Measurements from ENCODE around the gene CCDC191. TPM values are rescaled to one million over a fixed set of nuclear protein-coding genes. Genes with fewer than 3 reads are reported as not detected.

The CCDC191 gene
- polyA plus RNA-seq, 2 of the 4 experiments (the other 2 are of a cell fraction), result 2.5 to 5.0 TPM

DNA sequence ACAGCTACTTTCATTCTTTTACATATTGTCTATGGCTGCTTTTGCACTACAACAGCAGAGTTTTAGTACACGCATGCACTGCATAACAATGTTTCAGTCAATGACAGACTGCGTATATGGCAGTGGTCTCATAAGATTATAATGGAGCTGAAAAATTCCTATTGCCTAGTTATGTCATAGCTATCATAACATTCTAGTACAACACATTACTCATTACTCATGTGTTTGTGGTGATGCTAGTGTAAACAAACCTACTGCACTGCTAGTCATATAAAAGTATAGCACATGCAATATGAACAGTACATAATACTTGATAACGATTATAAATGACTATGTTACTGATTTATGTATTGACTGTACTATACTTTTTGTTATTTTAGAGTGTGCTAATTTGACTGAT lies 48.1 kb upstream of the CCDC191 start:
- DNase-seq (ENCODE audit: low read depth in 1 of 2, low spot score in 1 of 2) (no peak), ATAC-seq (no peak), FAIRE-seq (no peak)
- Histone ChIP-seq H3K4me2 (no peak overlapping the region), H3K4me1 (no peaks in the 10 kb centered on the region), H3K9me3 (no peaks in the 10 kb centered on the region), H3K4me3 (no peak overlapping the region), H3K27ac (no peak overlapping the region)
- 65% methylated on average over 3 of the region's 3 CpGs for WGBS (ENCODE audit: missing lambda C conversion rate)
- TF ChIP-seq CBX2 (IDR thresholded peaks at IDR 0.05; ENCODE audit: borderline replicate concordance, low read depth), result no peak
- TF ChIP-seq EHMT2 (IDR thresholded peaks at IDR 0.05; ENCODE audit: low read depth), result no peak
- no peak for TF ChIP-seq NR3C1 (IDR thresholded peaks at IDR 0.05)
- TF ChIP-seq CHD4 (IDR thresholded peaks at IDR 0.05; ENCODE audit: borderline replicate concordance), result no peak
- TF ChIP-seq PHF8 (IDR thresholded peaks at IDR 0.05; ENCODE audit: borderline replicate concordance, low read depth), result no peak
- TF ChIP-seq ZFP36 (IDR thresholded peaks at IDR 0.05; ENCODE audit: borderline replicate concordance, partially characterized antibody), result no peak
- TF ChIP-seq, protein P1, sequence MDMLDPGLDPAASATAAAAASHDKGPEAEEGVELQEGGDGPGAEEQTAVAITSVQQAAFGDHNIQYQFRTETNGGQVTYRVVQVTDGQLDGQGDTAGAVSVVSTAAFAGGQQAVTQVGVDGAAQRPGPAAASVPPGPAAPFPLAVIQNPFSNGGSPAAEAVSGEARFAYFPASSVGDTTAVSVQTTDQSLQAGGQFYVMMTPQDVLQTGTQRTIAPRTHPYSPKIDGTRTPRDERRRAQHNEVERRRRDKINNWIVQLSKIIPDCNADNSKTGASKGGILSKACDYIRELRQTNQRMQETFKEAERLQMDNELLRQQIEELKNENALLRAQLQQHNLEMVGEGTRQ (IDR thresholded peaks at IDR 0.05), result no peak
- TF ChIP-seq, protein P2, sequence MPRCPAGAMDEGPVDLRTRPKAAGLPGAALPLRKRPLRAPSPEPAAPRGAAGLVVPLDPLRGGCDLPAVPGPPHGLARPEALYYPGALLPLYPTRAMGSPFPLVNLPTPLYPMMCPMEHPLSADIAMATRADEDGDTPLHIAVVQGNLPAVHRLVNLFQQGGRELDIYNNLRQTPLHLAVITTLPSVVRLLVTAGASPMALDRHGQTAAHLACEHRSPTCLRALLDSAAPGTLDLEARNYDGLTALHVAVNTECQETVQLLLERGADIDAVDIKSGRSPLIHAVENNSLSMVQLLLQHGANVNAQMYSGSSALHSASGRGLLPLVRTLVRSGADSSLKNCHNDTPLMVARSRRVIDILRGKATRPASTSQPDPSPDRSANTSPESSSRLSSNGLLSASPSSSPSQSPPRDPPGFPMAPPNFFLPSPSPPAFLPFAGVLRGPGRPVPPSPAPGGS (IDR thresholded peaks at IDR 0.05), result no peak
- no peak for TF ChIP-seq NPAS2 (CRISPR knock-in tag; IDR thresholded peaks at IDR 0.05; ENCODE audit: borderline replicate concordance)
- no peak for TF ChIP-seq RARB (CRISPR knock-in tag; IDR thresholded peaks at IDR 0.05)
- no peak for TF ChIP-seq CBX8 (IDR thresholded peaks at IDR 0.05)
- TF ChIP-seq POLR2AphosphoS2 (conservative IDR thresholded peaks at IDR 0.05; ENCODE audit: low read length), result no peak
- TF ChIP-seq MAFK (IDR thresholded peaks at IDR 0.05; ENCODE audit: partially characterized antibody), result no peak
- TF ChIP-seq MAZ (IDR thresholded peaks at IDR 0.05; ENCODE audit: borderline replicate concordance, low read depth, low read length), result no peak
- ChIA-PET CTCF (interaction anchor here (0.6 to 1.4 kb wide), 3 partner anchors 9 to 53 kb away, joined by 3 to 4 read pairs (median 3); no protein-coding TSS in a partner anchor), POLR2A (no interaction called here)

DNA sequence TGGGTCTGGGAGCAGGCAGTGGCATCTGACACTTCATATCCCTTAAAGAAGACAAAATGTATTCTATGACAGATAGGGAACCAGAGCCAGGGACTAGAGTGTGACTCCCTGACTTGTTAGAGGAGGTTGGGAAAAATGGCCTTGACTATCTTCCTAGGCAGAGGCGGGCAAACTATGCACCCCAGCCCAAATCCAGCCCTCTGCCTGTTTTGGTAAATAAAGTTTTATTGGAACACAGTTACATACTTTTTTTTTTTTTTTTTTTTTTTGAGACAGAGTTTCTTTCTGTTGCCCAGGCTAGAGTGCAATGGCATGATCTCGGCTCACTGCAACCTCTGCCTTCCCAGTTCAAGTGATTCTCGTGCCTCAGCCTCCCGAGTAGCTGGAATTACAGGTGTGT lies 47.5 kb upstream of the CCDC191 start:
- Histone ChIP-seq H3K4me2 (no peak overlapping the region), H3K27ac (no peak overlapping the region), H3K9me3 (no peaks in the 10 kb centered on the region), H3K4me3 (no peak overlapping the region), H3K4me1 (no peaks in the 10 kb centered on the region)
- POLR2A ChIA-PET, result no interaction called here
- FAIRE-seq, result no peak
- no peak for DNase-seq (ENCODE audit: low read depth in 1 of 2, low spot score in 1 of 2)
- no peak for TF ChIP-seq CHD2 (IDR thresholded peaks at IDR 0.05; ENCODE audit: low read length, partially characterized antibody)
- TF ChIP-seq HOXB5 (CRISPR knock-in tag; IDR thresholded peaks at IDR 0.05), result no peak
- TF ChIP-seq RFX5 (IDR thresholded peaks at IDR 0.05), result no peak
- no peak for TF ChIP-seq MYC (IDR thresholded peaks at IDR 0.05; ENCODE audit: borderline replicate concordance, low read length)
- no peak for TF ChIP-seq POLR2AphosphoS2 (conservative IDR thresholded peaks at IDR 0.05; ENCODE audit: low read length)
- TF ChIP-seq FOSB (CRISPR knock-in tag; IDR thresholded peaks at IDR 0.05), result no peak
- TF ChIP-seq HEYL (CRISPR knock-in tag; IDR thresholded peaks at IDR 0.05), result no peak
- TF ChIP-seq, protein P3, sequence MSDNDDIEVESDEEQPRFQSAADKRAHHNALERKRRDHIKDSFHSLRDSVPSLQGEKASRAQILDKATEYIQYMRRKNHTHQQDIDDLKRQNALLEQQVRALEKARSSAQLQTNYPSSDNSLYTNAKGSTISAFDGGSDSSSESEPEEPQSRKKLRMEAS (IDR thresholded peaks at IDR 0.05), result no peak
- no peak for TF ChIP-seq SREBF2 (IDR thresholded peaks at IDR 0.05)
- WGBS (ENCODE audit: missing lambda C conversion rate), result 21% methylated on average over 4 of the region's 4 CpGs
- CTCF ChIA-PET, result interaction anchor here (1.1 to 1.4 kb wide), 2 partner anchors 9 to 24 kb away, joined by 3 to 4 read pairs; no protein-coding TSS in a partner anchor
- no peak for ATAC-seq

DNA sequence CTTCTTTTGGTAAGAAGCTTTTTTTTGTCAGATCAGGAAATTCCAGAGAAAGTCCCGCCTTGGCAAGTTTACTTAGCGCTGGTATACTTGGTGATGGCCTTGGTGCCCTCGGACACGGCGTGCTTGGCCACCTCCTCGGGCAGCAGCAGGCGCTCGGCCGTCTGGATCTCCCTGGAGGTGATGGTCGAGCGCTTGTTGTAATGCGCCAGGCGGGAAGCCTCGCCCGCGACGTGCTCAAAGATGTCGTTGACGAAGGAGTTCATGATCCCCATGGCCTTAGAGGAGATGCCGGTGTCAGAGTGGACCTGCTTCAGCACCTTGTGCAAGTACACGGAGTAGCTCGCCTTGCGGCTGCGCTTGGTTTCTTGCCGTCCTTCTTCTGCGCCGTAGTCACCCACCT lies 46.9 kb upstream of the CCDC191 start:
- FAIRE-seq, result no peak
- Histone ChIP-seq H3K4me1 (no peaks in the 10 kb centered on the region), H3K9me3 (no peaks in the 10 kb centered on the region), H3K4me2 (no peak overlapping the region), H3K4me3 (no peak overlapping the region), H3K27ac (no peak overlapping the region)
- ATAC-seq, result no peak
- WGBS (ENCODE audit: missing lambda C conversion rate), result 88% methylated on average over 27 of the region's 27 CpGs
- TF ChIP-seq, protein P4, sequence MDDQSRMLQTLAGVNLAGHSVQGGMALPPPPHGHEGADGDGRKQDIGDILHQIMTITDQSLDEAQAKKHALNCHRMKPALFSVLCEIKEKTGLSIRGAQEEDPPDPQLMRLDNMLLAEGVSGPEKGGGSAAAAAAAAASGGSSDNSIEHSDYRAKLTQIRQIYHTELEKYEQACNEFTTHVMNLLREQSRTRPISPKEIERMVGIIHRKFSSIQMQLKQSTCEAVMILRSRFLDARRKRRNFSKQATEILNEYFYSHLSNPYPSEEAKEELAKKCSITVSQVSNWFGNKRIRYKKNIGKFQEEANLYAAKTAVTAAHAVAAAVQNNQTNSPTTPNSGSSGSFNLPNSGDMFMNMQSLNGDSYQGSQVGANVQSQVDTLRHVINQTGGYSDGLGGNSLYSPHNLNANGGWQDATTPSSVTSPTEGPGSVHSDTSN (IDR thresholded peaks at IDR 0.05), result no peak
- TF ChIP-seq, protein P5, sequence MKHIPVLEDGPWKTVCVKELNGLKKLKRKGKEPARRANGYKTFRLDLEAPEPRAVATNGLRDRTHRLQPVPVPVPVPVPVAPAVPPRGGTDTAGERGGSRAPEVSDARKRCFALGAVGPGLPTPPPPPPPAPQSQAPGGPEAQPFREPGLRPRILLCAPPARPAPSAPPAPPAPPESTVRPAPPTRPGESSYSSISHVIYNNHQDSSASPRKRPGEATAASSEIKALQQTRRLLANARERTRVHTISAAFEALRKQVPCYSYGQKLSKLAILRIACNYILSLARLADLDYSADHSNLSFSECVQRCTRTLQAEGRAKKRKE (CRISPR knock-in tag; IDR thresholded peaks at IDR 0.05; ENCODE audit: low read depth), result no peak
- TF ChIP-seq ESRRA (IDR thresholded peaks at IDR 0.05; ENCODE audit: borderline replicate concordance, low read length) (no peak), ZNF302 (CRISPR knock-in tag; IDR thresholded peaks at IDR 0.05) (no peak), MAZ (IDR thresholded peaks at IDR 0.05; ENCODE audit: borderline replicate concordance, low read depth, low read length) (no peak), HOXB13 (CRISPR knock-in tag; IDR thresholded peaks at IDR 0.05; ENCODE audit: low read depth) (no peak), ZSCAN20 (CRISPR knock-in tag; IDR thresholded peaks at IDR 0.05) (no peak), JUNB (IDR thresholded peaks at IDR 0.05) (no peak), HEYL (CRISPR knock-in tag; IDR thresholded peaks at IDR 0.05) (no peak), EHF (CRISPR knock-in tag; IDR thresholded peaks at IDR 0.05) (no peak), TFCP2L1 (CRISPR knock-in tag; IDR thresholded peaks at IDR 0.05) (no peak), NPAS2 (CRISPR knock-in tag; IDR thresholded peaks at IDR 0.05; ENCODE audit: borderline replicate concordance) (no peak), FOSB (CRISPR knock-in tag; IDR thresholded peaks at IDR 0.05) (no peak), BHLHE40 (IDR thresholded peaks at IDR 0.05; ENCODE audit: low read depth, low read length) (no peak), GATA3 (IDR thresholded peaks at IDR 0.05; ENCODE audit: borderline replicate concordance) (no peak)
- ChIA-PET POLR2A (no interaction called here), CTCF (no interaction called here)
- no peak for DNase-seq (ENCODE audit: low read depth in 1 of 2, low spot score in 1 of 2)

Data from A549 (cell line).